ENCODE data around the gene DNAJC19.

- TF ChIP-seq CTCF (tag by site-specific recombination; IDR thresholded peaks at IDR 0.05) (no peak), ZNF211 (tag by site-specific recombination; IDR thresholded peaks at IDR 0.05; ENCODE audit: low read depth) (no peak), RBAK (tag by site-specific recombination; IDR thresholded peaks at IDR 0.05) (no peak), ZNF664 (tag by site-specific recombination; IDR thresholded peaks at IDR 0.05) (no peak), YY1 (tag by site-specific recombination; IDR thresholded peaks at IDR 0.05) (no peak), PBX3 (CRISPR knock-in tag; IDR thresholded peaks at IDR 0.05) (no peak), ZNF354C (tag by site-specific recombination; IDR thresholded peaks at IDR 0.05; ENCODE audit: borderline replicate concordance, low read depth) (no peak), ZSCAN30 (tag by site-specific recombination; IDR thresholded peaks at IDR 0.05) (no peak), ZBTB7A (tag by site-specific recombination; IDR thresholded peaks at IDR 0.05; ENCODE audit: low read depth) (no peak), ZNF707 (tag by site-specific recombination; IDR thresholded peaks at IDR 0.05) (no peak), ZBTB26 (tag by site-specific recombination; optimal IDR thresholded peaks at IDR 0.05) (no peak), ZBTB48 (tag by site-specific recombination; IDR thresholded peaks at IDR 0.05) (no peak)
Observed at GRCh38 chr3:180962530-180962929, 27.0 kb downstream of the DNAJC19 start.

Measured in HEK293 (cell line).